ENCODE results near the gene STC2.

STC2 gene

GRCh38 chr5:173320259-173320658 lies 8.0 kb downstream of the STC2 start:
- H3K9me3 ChIP-seq (ENCODE audit: control insufficient read depth in 5 of 5, low read length in 5 of 5), result no peaks in the 10 kb centered on the region
- H3K9ac ChIP-seq (ENCODE audit: low read length in 5 of 5), result peak overlapping the region in 3 of 5 donors; percentile 1 to 21 (median 6)
- H3K36me3 ChIP-seq (ENCODE audit: control insufficient read depth in 5 of 5, insufficient read depth in 5 of 5, low read length in 5 of 5), result peaks cover 0 to 3% (median 0%) of the 10 kb centered on the region in 5 donors
- H3K4me3 ChIP-seq (ENCODE audit: low read depth in 1 of 5, low read length in 5 of 5), result peak overlapping the region in 1 of 5 donors; percentile 1
- peak overlapping the region; percentile 55 for H3K27ac ChIP-seq (ENCODE audit: low read depth, low read length)
- H3K4me1 ChIP-seq (ENCODE audit: control insufficient read depth in 5 of 5, insufficient read depth in 5 of 5, low read length in 5 of 5), result peaks cover 12 to 87% (median 73%) of the 10 kb centered on the region in 5 donors
- H3K27me3 ChIP-seq (ENCODE audit: control insufficient read depth in 5 of 5, insufficient read depth in 4 of 5, low read length in 5 of 5), result peaks cover 0 to 3% (median 0%) of the 10 kb centered on the region in 5 donors

GRCh38 chr5:173319646-173320045 lies 8.6 kb downstream of the STC2 start:
- peaks cover 0 to 3% (median 0%) of the 10 kb centered on the region in 5 donors for H3K36me3 ChIP-seq (ENCODE audit: control insufficient read depth in 5 of 5, insufficient read depth in 5 of 5, low read length in 5 of 5)
- peak overlapping the region in 2 of 5 donors; percentile 6 to 21 for H3K9ac ChIP-seq (ENCODE audit: low read length in 5 of 5)
- no peaks in the 10 kb centered on the region for H3K9me3 ChIP-seq (ENCODE audit: control insufficient read depth in 5 of 5, low read length in 5 of 5)
- peak overlapping the region; percentile 55 for H3K27ac ChIP-seq (ENCODE audit: low read depth, low read length)
- H3K4me1 ChIP-seq (ENCODE audit: control insufficient read depth in 5 of 5, insufficient read depth in 5 of 5, low read length in 5 of 5), result peaks cover 15 to 86% (median 75%) of the 10 kb centered on the region in 5 donors
- H3K27me3 ChIP-seq (ENCODE audit: control insufficient read depth in 5 of 5, insufficient read depth in 4 of 5, low read length in 5 of 5), result peaks cover 0 to 3% (median 0%) of the 10 kb centered on the region in 5 donors
- no peak overlapping the region for H3K4me3 ChIP-seq (ENCODE audit: low read depth in 1 of 5, low read length in 5 of 5)

GRCh38 chr5:173318881-173319620 lies 9.2 kb downstream of the STC2 start:
- H3K9ac ChIP-seq (ENCODE audit: low read length in 5 of 5), result no peak overlapping the region
- peaks cover 15 to 86% (median 69%) of the 10 kb centered on the region in 5 donors for H3K4me1 ChIP-seq (ENCODE audit: control insufficient read depth in 5 of 5, insufficient read depth in 5 of 5, low read length in 5 of 5)
- peaks cover 0 to 3% (median 0%) of the 10 kb centered on the region in 5 donors for H3K36me3 ChIP-seq (ENCODE audit: control insufficient read depth in 5 of 5, insufficient read depth in 5 of 5, low read length in 5 of 5)
- H3K27ac ChIP-seq (ENCODE audit: low read depth, low read length), result no peak overlapping the region
- H3K4me3 ChIP-seq (ENCODE audit: low read depth in 1 of 5, low read length in 5 of 5), result no peak overlapping the region
- H3K27me3 ChIP-seq (ENCODE audit: control insufficient read depth in 5 of 5, insufficient read depth in 4 of 5, low read length in 5 of 5), result peaks cover 0 to 3% (median 0%) of the 10 kb centered on the region in 5 donors
- H3K9me3 ChIP-seq (ENCODE audit: control insufficient read depth in 5 of 5, low read length in 5 of 5), result no peaks in the 10 kb centered on the region

DNA sequence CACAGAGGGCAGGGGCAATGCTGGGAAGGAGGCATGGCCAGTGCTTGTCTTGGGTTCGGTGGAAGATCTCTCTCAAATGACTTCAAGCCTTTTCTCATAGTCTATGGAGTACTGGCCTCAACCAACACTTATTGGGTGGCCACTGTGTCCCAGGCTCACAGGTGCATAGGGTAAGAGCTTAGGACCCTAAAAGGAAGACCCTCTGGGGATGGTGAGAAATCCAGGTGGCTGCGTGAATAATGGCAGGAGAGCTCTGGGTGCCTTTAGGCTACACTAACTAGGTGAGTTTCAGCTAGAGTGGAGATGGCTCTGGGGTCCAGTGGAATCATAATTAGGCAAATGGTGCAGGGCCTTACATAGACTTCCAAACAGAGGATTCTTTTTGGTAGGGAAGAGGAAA lies 9.9 kb downstream of the STC2 start:
- no peak overlapping the region for H3K4me3 ChIP-seq (ENCODE audit: low read depth in 1 of 5, low read length in 5 of 5)
- H3K4me1 ChIP-seq (ENCODE audit: control insufficient read depth in 5 of 5, insufficient read depth in 5 of 5, low read length in 5 of 5), result peaks cover 11 to 80% (median 62%) of the 10 kb centered on the region in 5 donors
- H3K9me3 ChIP-seq (ENCODE audit: control insufficient read depth in 5 of 5, low read length in 5 of 5), result no peaks in the 10 kb centered on the region
- peaks cover 0 to 3% (median 0%) of the 10 kb centered on the region in 5 donors for H3K36me3 ChIP-seq (ENCODE audit: control insufficient read depth in 5 of 5, insufficient read depth in 5 of 5, low read length in 5 of 5)
- no peak overlapping the region for H3K27ac ChIP-seq (ENCODE audit: low read depth, low read length)
- H3K9ac ChIP-seq (ENCODE audit: low read length in 5 of 5), result no peak overlapping the region
- peaks cover 0 to 3% (median 0%) of the 10 kb centered on the region in 5 donors for H3K27me3 ChIP-seq (ENCODE audit: control insufficient read depth in 5 of 5, insufficient read depth in 4 of 5, low read length in 5 of 5)

GRCh38 chr5:173317852-173318251 lies 10.4 kb downstream of the STC2 start:
- Histone ChIP-seq H3K9ac (ENCODE audit: low read length in 5 of 5) (no peak overlapping the region), H3K9me3 (ENCODE audit: control insufficient read depth in 5 of 5, low read length in 5 of 5) (no peaks in the 10 kb centered on the region), H3K27me3 (ENCODE audit: control insufficient read depth in 5 of 5, insufficient read depth in 4 of 5, low read length in 5 of 5) (peaks cover 0 to 3% (median 0%) of the 10 kb centered on the region in 5 donors), H3K27ac (ENCODE audit: low read depth, low read length) (no peak overlapping the region), H3K4me3 (ENCODE audit: low read depth in 1 of 5, low read length in 5 of 5) (no peak overlapping the region), H3K36me3 (ENCODE audit: control insufficient read depth in 5 of 5, insufficient read depth in 5 of 5, low read length in 5 of 5) (peaks cover 0 to 3% (median 0%) of the 10 kb centered on the region in 5 donors), H3K4me1 (ENCODE audit: control insufficient read depth in 5 of 5, insufficient read depth in 5 of 5, low read length in 5 of 5) (peaks cover 12 to 79% (median 61%) of the 10 kb centered on the region in 5 donors)

DNA sequence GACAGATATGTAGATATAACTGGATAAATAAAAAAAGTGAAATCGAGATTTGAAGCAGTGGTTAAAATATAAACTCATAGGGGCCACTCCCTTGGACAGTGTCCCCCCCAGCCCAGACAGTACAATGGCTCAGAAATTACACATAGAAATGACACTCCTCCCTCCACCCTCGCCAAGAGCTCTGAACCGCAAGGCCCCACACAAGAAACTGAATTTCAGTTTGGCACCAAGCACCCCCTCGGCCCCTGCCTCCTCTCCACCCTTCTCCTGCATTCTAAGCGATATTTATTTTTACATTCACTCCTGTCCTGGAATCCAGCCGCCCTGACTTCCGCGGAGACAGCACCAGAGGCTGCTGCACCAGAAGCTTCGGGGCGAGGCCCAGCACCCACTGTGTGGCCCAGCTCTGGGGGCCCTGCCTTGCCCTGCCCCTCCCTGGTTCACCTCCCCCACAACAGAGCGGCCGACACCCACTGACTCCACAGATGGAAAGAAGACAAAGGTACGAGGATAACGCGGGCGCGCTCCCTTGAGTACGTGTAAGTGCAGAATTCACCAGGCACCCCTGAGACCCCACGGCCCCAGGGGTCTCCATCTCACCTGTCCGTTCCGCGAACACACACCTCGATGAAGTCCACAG lies 11.0 kb downstream of the STC2 start:
- Histone ChIP-seq H3K9ac (ENCODE audit: low read length in 5 of 5) (peak overlapping the region in 2 of 5 donors; percentile 31 to 43), H3K4me1 (ENCODE audit: control insufficient read depth in 5 of 5, insufficient read depth in 5 of 5, low read length in 5 of 5) (peaks cover 15 to 76% (median 57%) of the 10 kb centered on the region in 5 donors), H3K9me3 (ENCODE audit: control insufficient read depth in 5 of 5, low read length in 5 of 5) (no peaks in the 10 kb centered on the region), H3K36me3 (ENCODE audit: control insufficient read depth in 5 of 5, insufficient read depth in 5 of 5, low read length in 5 of 5) (peaks cover 0 to 3% (median 0%) of the 10 kb centered on the region in 5 donors), H3K4me3 (ENCODE audit: low read depth in 1 of 5, low read length in 5 of 5) (no peak overlapping the region), H3K27me3 (ENCODE audit: control insufficient read depth in 5 of 5, insufficient read depth in 4 of 5, low read length in 5 of 5) (peaks cover 0 to 3% (median 0%) of the 10 kb centered on the region in 5 donors), H3K27ac (ENCODE audit: low read depth, low read length) (peak overlapping the region; percentile 80)

- Histone ChIP-seq H3K4me3 (ENCODE audit: low read depth in 1 of 5, low read length in 5 of 5) (peak overlapping the region in 4 of 5 donors; percentile 32 to 46 (median 41)), H3K27ac (ENCODE audit: low read depth, low read length) (peak overlapping the region; percentile 80), H3K9ac (ENCODE audit: low read length in 5 of 5) (peak overlapping the region in 3 of 5 donors; percentile 7 to 43 (median 36)), H3K36me3 (ENCODE audit: control insufficient read depth in 5 of 5, insufficient read depth in 5 of 5, low read length in 5 of 5) (peaks cover 0 to 3% (median 0%) of the 10 kb centered on the region in 5 donors), H3K27me3 (ENCODE audit: control insufficient read depth in 5 of 5, insufficient read depth in 4 of 5, low read length in 5 of 5) (peaks cover 0 to 3% (median 0%) of the 10 kb centered on the region in 5 donors), H3K9me3 (ENCODE audit: control insufficient read depth in 5 of 5, low read length in 5 of 5) (no peaks in the 10 kb centered on the region), H3K4me1 (ENCODE audit: control insufficient read depth in 5 of 5, insufficient read depth in 5 of 5, low read length in 5 of 5) (peaks cover 15 to 69% (median 53%) of the 10 kb centered on the region in 5 donors)
Observed at GRCh38 chr5:173316339-173317020, 11.7 kb downstream of the STC2 start.

GRCh38 chr5:173315495-173316338 lies 12.5 kb downstream of the STC2 start:
- Histone ChIP-seq H3K4me1 (ENCODE audit: control insufficient read depth in 5 of 5, insufficient read depth in 5 of 5, low read length in 5 of 5) (peaks cover 15 to 69% (median 53%) of the 10 kb centered on the region in 5 donors), H3K4me3 (ENCODE audit: low read depth in 1 of 5, low read length in 5 of 5) (peak overlapping the region in 4 of 5 donors; percentile 32 to 46 (median 41)), H3K27ac (ENCODE audit: low read depth, low read length) (peak overlapping the region; percentile 80), H3K36me3 (ENCODE audit: control insufficient read depth in 5 of 5, insufficient read depth in 5 of 5, low read length in 5 of 5) (peaks cover 0 to 3% (median 0%) of the 10 kb centered on the region in 5 donors), H3K9me3 (ENCODE audit: control insufficient read depth in 5 of 5, low read length in 5 of 5) (no peaks in the 10 kb centered on the region), H3K27me3 (ENCODE audit: control insufficient read depth in 5 of 5, insufficient read depth in 4 of 5, low read length in 5 of 5) (peaks cover 0 to 3% (median 0%) of the 10 kb centered on the region in 5 donors), H3K9ac (ENCODE audit: low read length in 5 of 5) (peak overlapping the region in 3 of 5 donors; percentile 15 to 43 (median 36))
